Measurements from ENCODE around the gene OSBPL6.
"Not testable (repeated sequence)": the region's sequence is repeated elsewhere in the genome, so short reads cannot be mapped to it uniquely, and the experiment has no call there.

OSBPL6 gene

GRCh38 chr2:178177066-178177679 is 17.1 kb upstream of the OSBPL6 start:
- no peak for TF ChIP-seq FOXK2 (IDR thresholded peaks at IDR 0.05)
- no peak for TF ChIP-seq SP1 (IDR thresholded peaks at IDR 0.05)
- TF ChIP-seq TARDBP (IDR thresholded peaks at IDR 0.05), result no peak
- TF ChIP-seq HDGF (IDR thresholded peaks at IDR 0.05; ENCODE audit: borderline replicate concordance), result no peak
- TF ChIP-seq CTBP1 (IDR thresholded peaks at IDR 0.05; ENCODE audit: borderline replicate concordance), result no peak
- TF ChIP-seq, protein P1, sequence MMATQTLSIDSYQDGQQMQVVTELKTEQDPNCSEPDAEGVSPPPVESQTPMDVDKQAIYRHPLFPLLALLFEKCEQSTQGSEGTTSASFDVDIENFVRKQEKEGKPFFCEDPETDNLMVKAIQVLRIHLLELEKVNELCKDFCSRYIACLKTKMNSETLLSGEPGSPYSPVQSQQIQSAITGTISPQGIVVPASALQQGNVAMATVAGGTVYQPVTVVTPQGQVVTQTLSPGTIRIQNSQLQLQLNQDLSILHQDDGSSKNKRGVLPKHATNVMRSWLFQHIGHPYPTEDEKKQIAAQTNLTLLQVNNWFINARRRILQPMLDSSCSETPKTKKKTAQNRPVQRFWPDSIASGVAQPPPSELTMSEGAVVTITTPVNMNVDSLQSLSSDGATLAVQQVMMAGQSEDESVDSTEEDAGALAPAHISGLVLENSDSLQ (IDR thresholded peaks at IDR 0.05), result no peak
- no peak for TF ChIP-seq LEF1 (IDR thresholded peaks at IDR 0.05; ENCODE audit: borderline replicate concordance)
- TF ChIP-seq ZNF384 (IDR thresholded peaks at IDR 0.05), result no peak
- CTCF ChIA-PET, result no interaction called here
- POLR2A ChIA-PET, result no interaction called here
- DNase-seq (ENCODE audit: extremely low spot score), result no peak

GRCh38 chr2:178180648-178181047 is 13.7 kb upstream of the OSBPL6 start:
- POLR2A ChIA-PET; DNase-seq (ENCODE audit: extremely low spot score); CTCF ChIA-PET: not testable (repeated sequence)

- ChIA-PET CTCF (no interaction called here), POLR2A (no interaction called here)
- DNase-seq (ENCODE audit: extremely low spot score), result no peak
- TF ChIP-seq BHLHE40 (IDR thresholded peaks at IDR 0.05; ENCODE audit: borderline replicate concordance) (no peak), FOXM1 (IDR thresholded peaks at IDR 0.05; ENCODE audit: borderline replicate concordance) (no peak), ARNT (IDR thresholded peaks at IDR 0.05) (no peak), L3MBTL2 (conservative IDR thresholded peaks at IDR 0.05) (no peak), SUZ12 (IDR thresholded peaks at IDR 0.05) (no peak), CTBP1 (IDR thresholded peaks at IDR 0.05; ENCODE audit: borderline replicate concordance) (no peak), SP1 (IDR thresholded peaks at IDR 0.05) (no peak), ELF4 (IDR thresholded peaks at IDR 0.05) (no peak), FOXK2 (IDR thresholded peaks at IDR 0.05) (no peak), FOXA1 (IDR thresholded peaks at IDR 0.05) (no peak)
- TF ChIP-seq, protein P1 (IDR thresholded peaks at IDR 0.05), result no peak
Observed at GRCh38 chr2:178187861-178188260, 6.5 kb upstream of the OSBPL6 start.

DNA sequence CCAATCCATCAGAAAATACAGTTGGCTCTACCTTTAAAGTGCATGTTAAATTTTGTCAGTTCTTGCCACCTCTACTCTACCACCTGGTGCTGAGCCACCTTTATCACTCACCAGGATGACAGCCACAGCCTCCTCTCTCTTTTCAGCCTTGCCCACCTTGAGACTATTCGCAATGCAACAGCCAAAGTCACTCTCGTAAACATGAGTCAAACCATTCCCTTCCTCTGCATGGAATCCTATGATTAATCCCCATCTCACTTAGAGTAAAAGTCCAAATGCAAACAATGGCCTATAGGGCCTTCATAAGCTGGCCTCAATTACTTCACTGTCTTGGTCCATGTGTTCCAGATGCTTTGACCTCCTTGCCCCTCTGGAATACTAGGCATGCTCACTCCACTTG is 5.8 kb upstream of the OSBPL6 start:
- TF ChIP-seq HDGF (IDR thresholded peaks at IDR 0.05; ENCODE audit: borderline replicate concordance) (no peak), TARDBP (IDR thresholded peaks at IDR 0.05) (no peak), CTBP1 (IDR thresholded peaks at IDR 0.05; ENCODE audit: borderline replicate concordance) (no peak), LEF1 (IDR thresholded peaks at IDR 0.05; ENCODE audit: borderline replicate concordance) (no peak)
- ChIA-PET CTCF (no interaction called here), POLR2A (no interaction called here)
- DNase-seq (ENCODE audit: extremely low spot score), result no peak

DNA sequence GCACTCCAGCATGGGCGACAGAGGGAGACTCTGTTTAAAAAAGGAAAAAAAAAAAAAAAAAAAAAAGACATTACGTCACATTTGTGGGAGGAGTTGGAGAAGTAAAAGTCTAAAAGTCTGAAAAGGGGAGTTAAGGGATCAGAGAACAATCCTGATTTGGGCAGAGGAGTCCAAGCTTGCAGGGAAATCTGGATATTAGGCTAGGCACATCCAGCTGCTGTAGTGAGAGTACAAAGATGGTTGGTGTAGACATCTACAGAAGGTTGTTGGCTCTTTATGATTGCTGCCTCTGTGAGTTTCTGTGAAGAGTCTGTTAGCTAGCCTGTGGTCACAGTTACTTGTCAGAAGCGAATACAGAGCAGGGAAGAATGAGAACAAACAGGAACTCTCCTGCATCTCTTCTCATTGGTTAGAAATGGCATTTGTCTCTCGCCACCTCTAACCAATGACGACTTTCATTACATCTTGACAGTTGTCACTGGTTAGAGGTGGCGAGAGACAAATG is 3.3 kb upstream of the OSBPL6 start:
- no peak for TF ChIP-seq HDGF (IDR thresholded peaks at IDR 0.05; ENCODE audit: borderline replicate concordance)
- TF ChIP-seq ZNF384 (IDR thresholded peaks at IDR 0.05), result peak; percentile 93
- DNase-seq (ENCODE audit: extremely low spot score), result no peak
- POLR2A ChIA-PET, result interaction anchor here (1.6 kb wide), 1 partner anchor 42 kb away, joined by 3 read pairs; no protein-coding TSS in a partner anchor
- CTCF ChIA-PET, result no interaction called here

- POLR2A ChIA-PET, result interaction anchor here (1.6 kb wide), 1 partner anchor 43 kb away, joined by 3 read pairs; no protein-coding TSS in a partner anchor
- CTCF ChIA-PET, result no interaction called here
- DNase-seq (ENCODE audit: extremely low spot score), result no peak
- TF ChIP-seq, protein P1 (IDR thresholded peaks at IDR 0.05), result no peak
- no peak for TF ChIP-seq FOXA1 (IDR thresholded peaks at IDR 0.05)
- TF ChIP-seq ELF4 (IDR thresholded peaks at IDR 0.05), result no peak
- TF ChIP-seq HDGF (IDR thresholded peaks at IDR 0.05; ENCODE audit: borderline replicate concordance), result no peak
- no peak for TF ChIP-seq LEF1 (IDR thresholded peaks at IDR 0.05; ENCODE audit: borderline replicate concordance)
- TF ChIP-seq ARNT (IDR thresholded peaks at IDR 0.05), result no peak
- no peak for TF ChIP-seq FOXK2 (IDR thresholded peaks at IDR 0.05)
- no peak for TF ChIP-seq NFRKB (IDR thresholded peaks at IDR 0.05)
- no peak for TF ChIP-seq CTBP1 (IDR thresholded peaks at IDR 0.05; ENCODE audit: borderline replicate concordance)
Observed at GRCh38 chr2:178191511-178191910, 2.8 kb upstream of the OSBPL6 start.

DNA sequence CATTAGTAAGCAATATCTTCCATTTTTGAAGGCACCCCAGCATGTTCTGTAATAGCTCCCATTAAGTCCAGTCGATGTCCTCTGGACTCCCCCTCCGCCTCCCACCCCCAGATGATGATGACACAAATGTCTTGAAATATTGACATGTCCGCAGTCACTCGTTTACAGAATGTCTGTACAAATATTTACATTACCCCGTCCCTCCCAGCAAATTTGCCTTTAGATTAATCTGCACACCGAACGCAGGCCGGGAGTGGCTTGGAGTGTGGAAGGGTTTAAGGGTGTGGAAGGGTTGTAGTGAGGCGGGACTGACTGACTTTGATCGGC is 853 bp upstream of the OSBPL6 start:
- ChIA-PET CTCF (interaction anchor here (0.6 kb wide), 1 partner anchor 64 kb away, joined by 5 read pairs; no protein-coding TSS in a partner anchor), POLR2A (interaction anchor here (1.3 kb wide), 1 partner anchor 221 kb away, joined by 4 read pairs; no protein-coding TSS in a partner anchor)
- no peak for DNase-seq (ENCODE audit: extremely low spot score)
- TF ChIP-seq LEF1 (IDR thresholded peaks at IDR 0.05; ENCODE audit: borderline replicate concordance), result no peak
- TF ChIP-seq ZNF384 (IDR thresholded peaks at IDR 0.05), result no peak
- no peak for TF ChIP-seq FOXK2 (IDR thresholded peaks at IDR 0.05)
- no peak for TF ChIP-seq L3MBTL2 (conservative IDR thresholded peaks at IDR 0.05)
